Testis (tissue), 3 donors: ENCODE measurements around the gene MIEN1. TPM values are rescaled to one million over a fixed set of nuclear protein-coding genes. Genes with fewer than 3 reads are reported as not detected.

Experiments
- DNase-seq: peaks from one replicate; pipeline ENCODE4 v3.0.0-alpha.2; 2019
- H3K27ac ChIP-seq, 2 donors: fragments of 200-600 bp; sonication (generic); one replicate each; pipeline ENCODE4 v1.5.1; 2019
- H3K27me3 ChIP-seq: fragments of 200-600 bp; sonication (generic); one replicate; pipeline ENCODE4 v1.5.1; 2019
- H3K36me3 ChIP-seq: fragments of 200-600 bp; sonication (generic); one replicate; pipeline ENCODE4 v1.5.1; 2017; ENCODE audit warnings: low read depth; ENCODE audit errors: missing control alignments
- H3K4me1 ChIP-seq: fragments of 200-600 bp; sonication (generic); one replicate; pipeline ENCODE4 v1.5.1; 2019
- H3K4me3 ChIP-seq, 2 donors: fragments of 200-600 bp; sonication (generic); one replicate each; pipeline ENCODE4 v1.5.1; 2017 to 2019
- H3K9me3 ChIP-seq: fragments of 200-600 bp; sonication (generic); one replicate; pipeline ENCODE4 v1.5.1; 2017
- POLR2A ChIP-seq: fragments of 450-650 bp; IDR thresholded peaks from one replicate; pipeline ENCODE4 v1.6.1; 2017; ENCODE audit warnings: antibody characterized with exemption, mild to moderate bottlenecking, moderate library complexity
- WGBS, 2 donors: methylation state at CpG; one replicate each; pipeline ENCODE4 v1.1.5; 2018; 5-methylcytosine and 5-hydroxymethylcytosine counted together
- intact Hi-C: fragments of 100-400 bp; cut with DNase I; formaldehyde crosslinking; loops from one replicate; pipeline ENCODE4 v1.15.1; 2023; ENCODE audit warnings: low total_unique reads
- polyA plus RNA-seq: library from polyadenylated mRNA; stranded (reverse); fragments of 350-450 nt; fragmentation: Illumina TruSeq; extraction: RNeasy Lipid Tissue Mini Kit (QIAGEN cat#74804); gene quantifications from one replicate; pipeline ENCODE4 v1.2.3, GENCODE V29; 2014; ENCODE audit warnings: low read depth, low replicate concordance; ENCODE audit not compliant: insufficient read depth
- total RNA-seq, 2 donors: library from RNA; depleted of rRNA; stranded (reverse); fragments of >200 nt; gene quantifications; one replicate each; pipeline ENCODE4 v1.2.3, GENCODE V29; 2016
- TF ChIP-seq, protein P1 (sequence below), 3 experiments: fragments of 450-650 bp in 2 of 3; fragments of 200-600 bp in 1 of 3; sonication (generic) in 1 of 3; IDR thresholded peaks; one replicate each; pipeline ENCODE4 v1.5.1; 2016 to 2019; ENCODE audit warnings: antibody characterized with exemption in 3 of 3, mild to moderate bottlenecking in 2 of 3, moderate library complexity in 1 of 3

Gene MIEN1
- total and polyA plus RNA-seq, 3 donors from 2014 or later, result 47.9 to 89.1 (median 53.1) TPM

DNA sequence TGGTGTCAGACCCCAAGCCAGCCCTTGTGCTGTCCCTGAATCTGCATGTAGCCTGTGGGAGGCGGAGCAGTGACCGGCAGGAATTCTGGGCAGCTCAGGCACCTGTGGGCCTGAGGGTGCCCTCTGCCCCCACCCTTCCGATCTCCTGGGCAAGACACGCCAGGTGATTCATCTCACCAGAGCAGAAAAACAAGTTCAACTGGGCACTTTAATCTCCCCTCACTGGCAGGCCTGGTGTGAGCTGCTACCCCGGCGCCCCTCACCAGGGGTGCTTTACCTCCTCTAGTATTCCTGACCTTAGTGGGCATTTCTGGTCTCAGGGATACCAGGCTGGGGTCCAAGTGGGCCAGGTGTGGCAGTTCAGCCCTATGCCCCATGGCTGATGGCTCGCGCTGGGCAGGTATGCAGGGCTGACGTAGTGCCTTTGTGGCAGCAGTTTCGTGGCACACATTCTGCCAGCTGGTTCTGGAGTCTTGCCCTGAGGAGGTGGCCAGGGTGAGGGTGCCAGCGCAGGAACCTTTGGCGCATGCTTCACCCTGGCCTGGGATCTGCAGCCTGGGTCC lies 24.5 kb downstream of the MIEN1 start:
- WGBS, 2 donors, result 81 to 97% methylated on average over 6 to 12 of the region's 12 CpGs
- TF ChIP-seq POLR2A, result no peak
- TF ChIP-seq, protein P1, sequence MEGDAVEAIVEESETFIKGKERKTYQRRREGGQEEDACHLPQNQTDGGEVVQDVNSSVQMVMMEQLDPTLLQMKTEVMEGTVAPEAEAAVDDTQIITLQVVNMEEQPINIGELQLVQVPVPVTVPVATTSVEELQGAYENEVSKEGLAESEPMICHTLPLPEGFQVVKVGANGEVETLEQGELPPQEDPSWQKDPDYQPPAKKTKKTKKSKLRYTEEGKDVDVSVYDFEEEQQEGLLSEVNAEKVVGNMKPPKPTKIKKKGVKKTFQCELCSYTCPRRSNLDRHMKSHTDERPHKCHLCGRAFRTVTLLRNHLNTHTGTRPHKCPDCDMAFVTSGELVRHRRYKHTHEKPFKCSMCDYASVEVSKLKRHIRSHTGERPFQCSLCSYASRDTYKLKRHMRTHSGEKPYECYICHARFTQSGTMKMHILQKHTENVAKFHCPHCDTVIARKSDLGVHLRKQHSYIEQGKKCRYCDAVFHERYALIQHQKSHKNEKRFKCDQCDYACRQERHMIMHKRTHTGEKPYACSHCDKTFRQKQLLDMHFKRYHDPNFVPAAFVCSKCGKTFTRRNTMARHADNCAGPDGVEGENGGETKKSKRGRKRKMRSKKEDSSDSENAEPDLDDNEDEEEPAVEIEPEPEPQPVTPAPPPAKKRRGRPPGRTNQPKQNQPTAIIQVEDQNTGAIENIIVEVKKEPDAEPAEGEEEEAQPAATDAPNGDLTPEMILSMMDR (IDR thresholded peaks at IDR 0.05), result no peak
- Histone ChIP-seq H3K27me3 (no peaks in the 10 kb centered on the region), H3K4me3 (no peak overlapping the region), H3K36me3 (no peaks in the 10 kb centered on the region), H3K9me3 (no peaks in the 10 kb centered on the region), H3K4me1 (no peaks in the 10 kb centered on the region), H3K27ac (no peak overlapping the region)
- DNase-seq, result no peak
- intact Hi-C loops, result no loop called here

DNA sequence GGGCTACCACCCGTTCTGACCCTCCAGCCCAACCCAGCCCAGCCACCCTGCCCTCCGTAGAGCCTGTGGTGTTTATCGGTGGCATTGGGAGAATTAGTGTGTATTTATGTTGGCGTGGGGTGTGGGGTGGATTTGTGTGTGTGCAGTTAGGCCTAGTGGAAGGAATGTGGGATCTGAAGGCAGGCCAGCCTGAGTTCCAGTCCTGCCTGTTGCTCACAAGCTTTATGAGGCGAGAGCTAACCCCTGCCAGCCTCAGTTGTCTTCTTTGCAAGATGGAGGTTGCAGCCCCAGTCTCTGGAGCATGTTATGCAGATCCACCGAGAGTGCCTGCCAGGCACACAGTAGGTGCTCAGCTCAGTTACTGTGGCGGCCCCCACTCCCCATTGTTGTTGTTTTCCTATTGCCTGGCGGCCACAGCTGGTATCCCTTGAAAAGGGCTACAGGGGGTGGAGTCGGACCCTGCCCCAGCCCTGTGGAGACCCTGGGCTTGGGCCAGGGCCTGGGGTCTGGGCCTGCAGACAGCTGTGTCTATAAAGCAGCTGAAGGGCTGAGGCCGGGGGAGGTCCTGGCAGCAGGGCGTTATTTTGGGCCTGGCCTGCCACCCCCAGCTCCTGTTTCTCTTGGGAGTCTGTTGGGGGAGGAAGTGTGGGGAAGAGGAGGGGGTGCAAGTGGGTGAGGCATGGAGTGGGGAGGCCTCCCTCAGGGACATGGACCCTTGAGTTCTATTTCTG lies 25.3 kb downstream of the MIEN1 start:
- Histone ChIP-seq H3K9me3 (no peaks in the 10 kb centered on the region), H3K4me3 (no peak overlapping the region), H3K36me3 (no peaks in the 10 kb centered on the region), H3K27me3 (no peaks in the 10 kb centered on the region), H3K27ac (no peak overlapping the region), H3K4me1 (no peaks in the 10 kb centered on the region)
- DNase-seq, result no peak
- intact Hi-C loops, result no loop called here
- TF ChIP-seq POLR2A, result no peak
- TF ChIP-seq, protein P1 (IDR thresholded peaks at IDR 0.05), result no peak
- WGBS, 2 donors, result 53 to 75% methylated on average over 6 to 11 of the region's 11 CpGs

GRCh38 chr17:39703913-39704312 lies 26.4 kb downstream of the MIEN1 start:
- TF ChIP-seq, protein P1 (IDR thresholded peaks at IDR 0.05), result no peak
- no peak for TF ChIP-seq POLR2A
- Histone ChIP-seq H3K4me3 (no peak overlapping the region), H3K9me3 (no peaks in the 10 kb centered on the region), H3K27me3 (no peaks in the 10 kb centered on the region), H3K4me1 (no peaks in the 10 kb centered on the region), H3K27ac (no peak overlapping the region), H3K36me3 (no peaks in the 10 kb centered on the region)
- DNase-seq, result no peak
- 91 to 94% methylated on average over 3 to 5 of the region's 5 CpGs for WGBS, 2 donors
- intact Hi-C loops, result no loop called here

GRCh38 chr17:39702901-39703893 lies 27.1 kb downstream of the MIEN1 start:
- Histone ChIP-seq H3K27me3 (no peaks in the 10 kb centered on the region), H3K27ac (no peak overlapping the region), H3K9me3 (no peaks in the 10 kb centered on the region), H3K4me1 (no peaks in the 10 kb centered on the region), H3K36me3 (no peaks in the 10 kb centered on the region), H3K4me3 (no peak overlapping the region)
- TF ChIP-seq, protein P1 (IDR thresholded peaks at IDR 0.05), result no peak
- no peak for TF ChIP-seq POLR2A
- DNase-seq, result no peak
- WGBS, 2 donors, result 77 to 84% methylated on average over 10 to 12 of the region's 12 CpGs
- intact Hi-C loops, result no loop called here
